SKM-1 treated with dmso at 0.1 percent for 144 hours (cell line): Measurements from ENCODE around the gene CHID1.
A peak's percentile ranks its signal among the peaks of the same experiment; 100 is the strongest.

Experiments used
- DNase-seq: peaks from one replicate; lab custom pipeline; 2025; ENCODE audit not compliant: unreplicated experiment; lab: John Stamatoyannopoulos, UW

CHID1 gene

DNA sequence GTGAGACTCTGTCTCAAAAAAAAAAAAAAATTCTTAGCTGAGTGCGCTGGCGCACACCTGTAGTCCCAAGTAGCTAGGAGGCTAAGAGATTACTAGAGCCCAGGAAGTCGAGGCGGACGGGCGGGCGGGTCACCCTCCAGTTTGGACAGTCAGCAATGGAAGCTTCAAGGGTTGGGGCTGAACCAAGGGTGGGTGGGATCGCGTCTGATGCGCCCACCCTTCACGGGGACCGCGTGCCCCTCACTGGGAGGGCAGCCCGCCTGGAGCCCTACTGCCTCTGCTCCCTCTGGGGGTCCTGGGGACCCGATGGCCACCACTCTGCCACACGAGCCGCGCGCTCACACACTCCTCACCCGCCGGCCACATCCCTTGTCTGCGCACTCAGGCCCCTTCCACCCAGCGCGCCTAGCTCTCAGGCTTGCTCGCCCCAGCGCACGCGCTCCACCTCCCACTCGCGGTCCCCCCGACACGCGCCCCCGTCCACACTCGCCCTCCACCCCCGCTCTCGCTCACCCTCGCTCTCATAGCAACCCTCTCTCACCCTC is 494 bp downstream of the CHID1 start:
- peak; percentile 80 for DNase-seq

DNA sequence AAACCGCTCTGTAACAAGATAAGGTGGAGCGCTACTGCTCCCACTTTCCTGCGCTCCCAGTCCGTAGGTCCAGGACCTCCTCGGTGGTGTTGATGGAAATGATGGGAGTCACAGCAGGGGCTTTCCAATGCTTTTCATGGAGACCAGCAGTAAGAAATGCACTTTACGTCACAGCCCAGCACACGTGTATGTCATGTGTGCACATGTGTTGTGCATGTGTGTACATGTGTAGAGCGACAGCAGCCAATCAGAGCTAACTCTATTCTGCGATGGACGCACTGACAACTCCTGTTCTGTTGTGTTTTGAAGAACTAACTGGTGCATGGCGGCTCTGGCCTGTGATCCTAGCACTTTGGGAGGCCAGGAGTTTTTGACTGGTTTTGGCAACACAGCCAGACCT is 1.2 kb downstream of the CHID1 start:
- DNase-seq = no peak

DNA sequence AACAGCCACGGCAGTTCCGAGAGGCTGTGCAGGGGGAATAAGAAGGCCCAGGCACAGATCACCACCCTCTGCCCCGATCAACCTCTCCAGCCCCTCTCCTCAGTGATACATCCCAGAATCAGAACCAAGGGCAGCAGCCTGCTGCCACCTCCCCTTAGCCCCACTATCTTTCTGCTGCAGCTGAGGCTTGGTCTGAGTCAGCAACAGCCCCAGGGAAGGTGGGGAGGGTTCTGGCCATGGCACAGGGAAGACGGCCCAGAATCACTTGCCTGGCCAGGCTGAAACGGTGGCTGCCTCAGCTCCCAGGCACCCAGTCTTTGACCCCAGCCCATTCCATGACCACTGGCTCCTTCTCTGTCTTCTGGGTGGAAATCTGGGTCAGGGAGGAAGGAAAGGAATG is 2.3 kb downstream of the CHID1 start:
- no peak for DNase-seq

DNA sequence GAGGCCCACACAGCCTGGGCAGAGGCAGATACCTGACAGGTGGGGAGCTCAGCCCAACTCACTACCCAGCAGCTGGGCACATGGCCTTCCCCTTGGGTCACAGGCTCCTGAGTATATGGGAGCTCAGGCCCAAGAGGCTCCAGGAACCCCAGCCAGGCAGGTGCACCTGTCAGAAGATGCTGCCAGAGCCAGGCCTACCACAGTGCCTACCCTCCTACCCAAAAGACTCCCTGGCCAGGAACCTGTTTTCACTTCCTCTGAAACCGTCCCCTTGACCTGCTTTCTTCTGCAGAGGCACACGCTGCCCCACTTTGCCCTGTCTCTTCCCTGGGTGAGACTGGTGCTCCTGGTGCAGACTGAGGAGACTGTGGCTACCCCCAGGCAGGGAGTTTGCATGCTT is 2.9 kb downstream of the CHID1 start:
- DNase-seq = no peak

DNA sequence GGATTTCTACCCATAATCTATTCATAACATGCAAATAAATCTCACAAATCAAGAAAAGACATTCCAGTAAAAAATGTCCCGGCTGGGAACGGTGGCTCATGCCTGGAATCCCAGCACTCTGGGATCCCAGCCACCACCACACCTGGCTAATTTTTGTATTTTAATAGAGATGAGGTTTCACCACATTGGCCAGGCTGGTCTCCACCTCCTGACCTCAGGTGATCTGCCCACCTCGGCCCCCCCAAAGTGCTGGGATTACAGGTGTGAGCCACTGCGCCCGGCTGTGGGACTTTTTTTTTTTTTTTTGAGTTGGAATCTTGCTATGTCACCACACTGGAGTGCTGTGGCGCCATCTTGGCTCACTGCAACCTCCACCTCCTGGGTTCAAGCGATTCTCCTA is 4.7 kb downstream of the CHID1 start:
- DNase-seq = no peak

DNA sequence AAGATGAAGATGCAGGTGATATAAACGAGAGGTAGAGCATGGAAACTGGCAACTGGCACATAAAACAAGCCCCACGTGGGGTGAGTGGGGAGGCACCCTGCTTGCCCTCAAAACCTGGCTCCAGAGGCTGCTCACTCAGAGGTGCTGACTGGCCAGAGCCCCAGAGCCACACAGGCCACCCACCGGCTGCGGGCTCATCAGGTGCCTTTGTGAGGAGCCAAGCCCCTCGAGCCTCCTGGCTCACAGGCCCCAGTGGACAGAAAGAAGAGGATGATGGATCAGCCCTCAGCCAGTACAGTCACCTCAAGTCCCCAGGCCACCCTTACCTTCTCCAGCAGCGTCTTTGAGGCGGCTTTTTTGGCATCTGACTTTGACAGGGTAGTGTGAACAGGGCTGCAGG is 6.2 kb downstream of the CHID1 start:
- no peak for DNase-seq

DNA sequence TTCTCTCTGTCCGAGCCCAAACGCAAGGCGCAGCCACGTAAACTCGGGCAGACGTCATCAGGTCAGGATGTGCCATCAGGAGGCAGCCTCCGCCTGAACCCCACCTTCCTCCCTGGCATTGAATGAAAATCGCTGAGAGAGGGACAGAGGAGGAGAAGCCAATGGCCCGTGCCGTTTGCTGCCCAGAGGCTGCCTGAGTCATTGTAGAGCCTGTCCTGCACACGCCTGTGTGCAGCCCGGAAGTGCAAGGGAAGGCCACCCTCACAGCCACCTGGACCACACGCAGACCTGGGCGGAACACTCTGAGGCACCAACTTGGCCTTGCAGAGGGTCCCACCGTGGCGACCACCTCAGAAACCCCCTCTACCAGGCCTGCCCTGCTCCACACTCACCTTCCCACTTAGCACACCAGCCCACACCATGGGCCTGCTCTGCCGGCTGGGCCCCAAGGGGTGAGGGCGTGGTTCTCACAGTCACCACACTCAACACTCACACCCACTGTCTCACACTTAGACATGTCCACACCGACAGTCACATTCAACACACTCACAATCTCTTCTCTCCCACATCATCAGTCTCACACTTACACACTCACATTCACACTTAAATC is 9.1 kb downstream of the CHID1 start:
- no peak for DNase-seq

DNA sequence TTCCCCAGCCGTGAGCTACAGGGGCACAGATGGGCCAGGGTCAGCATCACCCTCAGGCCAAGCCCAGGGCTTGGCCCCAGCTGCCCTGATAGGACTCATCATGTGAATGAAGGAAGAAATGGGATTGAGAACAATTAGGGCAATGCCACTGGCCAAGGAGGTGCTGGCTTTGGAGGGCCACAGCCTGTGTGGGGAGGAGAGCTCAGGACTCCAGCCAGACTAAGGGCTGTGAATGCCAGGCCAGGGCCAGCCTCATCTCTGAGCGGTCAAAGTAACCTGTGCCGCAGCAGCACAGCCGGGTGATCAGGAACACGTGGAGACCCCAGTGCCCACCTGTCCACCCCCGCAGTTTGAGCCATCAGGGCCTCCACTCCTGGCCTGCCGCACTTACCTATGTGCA is 10.1 kb downstream of the CHID1 start:
- DNase-seq = no peak

DNA sequence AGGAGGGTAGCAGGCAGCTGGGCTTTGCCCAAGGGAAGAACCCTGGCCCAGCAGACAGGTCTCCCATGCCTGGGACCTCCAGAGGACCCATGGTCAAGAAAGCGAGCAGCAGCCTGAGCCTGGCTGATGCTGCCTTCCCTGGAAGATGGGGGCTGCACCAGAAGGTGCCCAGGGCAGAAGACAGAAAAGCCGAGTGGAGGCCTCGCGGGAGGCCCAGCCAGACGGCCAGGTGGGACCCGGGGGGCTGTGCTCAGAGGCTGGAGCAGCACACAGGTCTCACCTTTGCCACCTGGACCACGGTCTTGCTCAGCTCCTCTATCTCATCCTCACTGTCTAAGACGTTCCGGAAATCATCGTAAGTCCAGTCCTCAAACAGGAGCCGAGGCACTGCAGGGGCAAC is 10.9 kb downstream of the CHID1 start:
- DNase-seq = no peak

DNA sequence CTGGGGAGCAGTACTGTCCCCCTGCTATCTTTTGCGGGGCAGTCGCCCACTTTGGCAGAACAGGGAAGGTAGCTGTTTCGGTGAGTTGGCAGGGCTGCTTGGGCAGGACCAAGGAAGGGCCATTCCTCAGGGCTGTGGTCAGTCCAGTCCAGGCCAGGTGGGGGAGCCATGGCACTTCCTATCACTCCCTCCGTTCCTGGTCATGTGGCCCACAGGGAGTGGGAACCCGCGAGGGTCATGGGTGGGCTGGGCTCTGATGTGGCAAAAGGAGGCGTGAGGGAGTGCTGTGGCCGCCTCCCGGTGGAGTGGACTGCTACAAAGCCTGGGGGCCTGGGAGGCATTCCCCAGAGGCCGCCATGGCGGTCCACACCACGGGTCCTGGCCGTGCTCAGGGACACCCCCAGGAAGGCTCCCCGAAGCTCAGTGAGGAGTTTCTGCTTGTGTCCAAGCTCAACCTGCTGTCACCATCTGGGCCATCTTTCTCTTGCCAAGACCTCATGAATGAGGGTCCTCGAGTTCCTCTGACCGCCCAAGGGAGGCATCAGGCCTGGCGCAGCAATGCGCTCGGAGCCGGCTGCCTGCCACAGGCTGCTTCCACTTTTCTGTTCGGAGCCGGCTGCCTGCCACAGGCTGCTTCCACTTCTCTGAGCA is 11.9 kb downstream of the CHID1 start:
- no peak for DNase-seq

DNA sequence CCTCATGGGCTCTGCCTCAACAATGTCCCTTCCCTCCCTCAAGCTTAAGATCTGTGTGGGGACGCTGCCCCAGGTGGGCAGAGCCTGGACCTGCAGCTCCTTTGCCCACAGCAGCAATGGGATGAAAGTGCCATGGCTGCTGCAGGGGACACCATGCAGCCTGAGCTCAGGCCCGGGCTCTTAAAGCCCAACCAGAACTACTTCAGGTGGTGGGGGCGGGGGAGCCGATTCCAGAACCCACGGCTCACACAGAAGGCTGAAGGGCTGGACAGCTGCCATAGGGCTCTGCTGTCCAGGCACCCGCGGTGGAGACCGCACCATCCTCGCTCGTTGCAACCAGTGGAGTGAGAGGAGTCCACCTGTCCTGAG is 12.5 kb downstream of the CHID1 start:
- peak; percentile 3 for DNase-seq

DNA sequence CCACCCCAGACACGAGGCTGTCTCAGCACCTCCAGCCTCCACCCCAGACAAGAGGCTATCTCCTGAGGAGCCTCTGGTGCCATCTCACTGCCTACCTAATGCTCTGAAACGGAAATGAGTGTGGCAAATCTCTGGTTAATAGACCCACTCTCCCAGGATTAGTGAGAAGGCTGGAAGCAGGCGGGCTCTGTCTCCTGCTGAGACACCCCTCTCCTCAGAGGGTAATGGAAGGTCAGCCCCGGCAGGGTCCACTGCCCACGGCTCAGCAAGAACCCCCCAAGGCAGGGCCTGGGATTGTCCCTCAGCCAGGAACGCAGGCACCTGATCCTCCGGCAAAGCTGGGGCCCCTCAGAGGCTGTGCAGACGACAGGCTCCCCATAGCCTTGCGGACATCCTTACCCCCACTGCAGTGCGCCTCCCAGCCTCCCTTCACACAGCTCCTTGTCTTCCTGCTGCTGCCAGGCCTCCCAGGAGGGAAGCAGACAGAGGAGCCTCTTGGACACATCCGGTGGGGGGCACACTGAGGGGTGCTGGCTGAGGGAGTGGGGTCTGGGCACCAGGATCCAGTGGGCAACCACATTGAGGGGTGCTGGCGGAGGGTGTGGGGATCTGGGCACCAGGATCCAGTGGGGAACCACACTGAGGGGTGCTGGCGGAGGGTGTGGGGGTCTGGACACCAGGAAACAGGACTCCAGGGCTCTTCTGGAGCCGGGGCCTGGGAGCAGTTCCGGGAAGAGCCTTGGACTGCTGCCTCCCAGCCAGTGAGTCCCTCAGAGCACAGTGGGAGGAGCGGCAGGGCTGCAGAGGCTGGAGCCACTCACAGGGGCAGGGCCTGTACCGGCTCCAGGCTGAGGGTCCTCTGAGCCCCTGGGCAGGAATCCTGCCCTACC is 13.1 kb downstream of the CHID1 start:
- no peak for DNase-seq

DNA sequence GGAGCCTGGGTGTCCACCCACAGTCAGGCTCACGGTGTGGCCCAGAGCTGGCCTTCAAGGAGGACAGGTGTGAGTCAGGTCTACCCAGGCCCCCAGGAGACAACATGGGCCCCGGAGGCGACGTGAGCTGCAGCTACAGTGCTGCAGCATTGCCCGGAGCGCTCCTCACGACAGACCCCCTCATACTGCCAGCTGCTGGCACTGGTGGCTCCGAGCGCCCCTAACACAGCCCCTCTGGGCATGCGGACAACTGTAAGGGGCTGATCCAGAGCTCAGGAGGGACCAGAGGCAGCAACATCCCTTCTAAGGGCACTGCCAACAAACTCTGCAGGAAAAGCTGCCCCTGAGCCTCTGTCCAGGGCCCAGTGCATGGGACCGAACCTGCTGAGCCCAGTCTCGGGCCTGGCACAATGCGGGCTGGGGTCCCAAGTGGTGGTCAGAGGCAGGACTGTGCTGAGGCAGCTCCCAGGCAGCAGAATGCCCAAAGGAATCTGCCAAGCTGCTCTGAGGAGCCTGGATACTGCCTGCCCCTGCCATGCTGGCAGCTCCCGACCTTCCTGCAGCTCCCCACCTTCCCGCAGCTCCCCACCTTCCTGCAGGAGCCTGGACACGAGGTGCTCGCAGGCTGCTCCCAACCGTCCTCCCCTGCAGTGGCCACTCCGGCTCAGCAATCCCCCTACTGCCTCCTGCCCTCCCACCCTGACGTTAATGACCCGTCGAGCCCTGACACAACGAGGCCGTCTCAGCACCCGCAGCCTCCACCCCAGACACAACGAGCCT is 15.1 kb downstream of the CHID1 start:
- DNase-seq = no peak

DNA sequence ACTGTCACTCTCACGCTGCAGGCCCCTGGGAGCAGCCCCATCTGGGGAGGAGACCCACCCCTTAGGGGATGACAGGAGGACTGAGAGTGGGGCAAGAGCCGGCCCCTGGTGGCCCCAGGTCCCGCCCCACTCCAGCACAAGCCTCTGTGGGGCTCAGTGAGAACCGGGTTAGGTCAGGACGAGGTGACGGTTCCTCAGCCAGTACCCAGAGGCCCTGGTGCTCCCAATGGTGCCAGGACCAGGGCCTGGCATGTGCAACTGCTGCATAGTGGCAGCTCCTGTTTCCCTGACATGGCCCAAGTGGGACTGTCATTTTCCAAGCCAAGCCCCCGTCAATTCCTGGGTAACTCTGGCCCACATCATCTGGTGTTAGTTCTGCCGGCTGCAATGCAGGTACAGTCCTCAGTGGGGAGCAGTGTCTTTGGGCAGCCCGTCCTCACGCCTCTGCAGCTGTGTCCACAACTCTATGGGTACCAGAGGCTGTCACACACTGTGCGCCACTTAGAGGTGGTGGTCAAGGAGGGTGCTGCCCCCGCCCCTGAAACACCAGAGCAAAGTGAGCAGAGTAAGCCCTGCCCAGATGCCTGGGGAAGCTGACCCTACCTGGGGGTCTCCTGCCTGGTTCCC is 15.9 kb downstream of the CHID1 start:
- DNase-seq = no peak

DNA sequence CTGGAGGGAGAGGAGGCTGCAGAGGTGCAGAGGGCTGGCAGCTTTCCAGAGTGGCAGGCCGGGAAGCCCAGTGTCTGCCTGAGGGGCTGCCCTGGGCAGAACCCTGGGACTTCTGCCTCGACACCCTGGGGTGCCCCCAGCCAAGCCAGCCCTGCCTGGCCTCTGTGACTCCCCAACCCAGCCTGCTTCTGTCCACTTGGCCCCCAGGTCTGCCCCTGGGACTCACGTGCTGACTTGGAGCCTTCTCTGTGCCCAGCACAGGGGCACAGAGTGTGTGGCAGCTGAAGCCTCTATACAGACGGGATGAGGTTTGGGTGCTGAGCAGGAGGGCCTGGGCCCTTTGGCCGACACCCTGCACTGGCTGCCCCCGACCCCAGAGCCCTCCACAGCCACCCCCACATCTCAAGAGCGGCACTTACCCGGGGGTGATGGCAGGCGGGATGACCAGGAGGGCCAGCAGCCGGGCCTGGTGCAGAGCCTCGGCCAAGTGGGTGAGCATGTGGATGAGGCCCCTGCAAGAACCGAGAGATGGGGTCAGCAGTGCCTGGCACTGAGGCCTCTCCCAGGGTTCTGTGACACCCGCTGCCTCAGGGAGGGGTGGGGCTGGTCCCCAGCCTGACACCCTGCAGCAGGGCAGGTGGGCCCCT is 17.5 kb downstream of the CHID1 start:
- no peak for DNase-seq

DNA sequence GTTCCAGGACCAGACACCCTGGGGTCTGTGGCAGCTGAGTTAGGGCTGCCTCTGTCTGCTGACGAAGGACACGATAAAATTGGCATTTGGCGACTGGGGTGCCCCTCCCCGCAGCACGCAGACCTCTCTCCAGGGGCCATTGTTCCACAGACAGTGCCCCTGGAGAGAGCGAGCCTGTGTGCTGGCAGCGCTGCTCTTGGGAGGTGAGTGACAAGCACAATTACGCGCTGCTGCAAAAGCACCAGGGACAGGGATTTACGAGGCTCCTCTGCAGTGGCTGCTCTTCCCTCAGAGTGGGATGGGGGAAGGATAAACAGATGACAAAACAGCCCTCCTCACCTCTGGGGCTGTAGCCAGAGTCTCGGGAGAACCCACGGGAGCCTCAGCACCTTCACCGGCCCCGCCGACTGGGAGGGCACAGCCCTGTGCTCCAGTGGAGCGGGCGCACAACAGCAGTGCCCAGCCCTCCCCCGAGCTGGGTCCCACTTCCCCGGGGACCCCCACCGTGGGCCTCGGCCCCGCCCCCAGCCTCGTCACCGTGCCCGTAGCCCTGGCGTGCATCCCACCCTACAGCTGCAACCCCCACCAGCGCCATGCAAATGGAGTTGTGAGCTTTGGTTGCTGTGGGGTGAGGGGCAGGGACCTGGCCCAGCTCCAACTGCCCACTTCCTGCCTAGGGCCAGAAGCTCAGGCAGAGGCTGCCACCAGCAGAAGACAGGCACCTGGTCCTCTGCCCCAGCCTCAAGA is 19.6 kb downstream of the CHID1 start:
- no peak for DNase-seq

DNA sequence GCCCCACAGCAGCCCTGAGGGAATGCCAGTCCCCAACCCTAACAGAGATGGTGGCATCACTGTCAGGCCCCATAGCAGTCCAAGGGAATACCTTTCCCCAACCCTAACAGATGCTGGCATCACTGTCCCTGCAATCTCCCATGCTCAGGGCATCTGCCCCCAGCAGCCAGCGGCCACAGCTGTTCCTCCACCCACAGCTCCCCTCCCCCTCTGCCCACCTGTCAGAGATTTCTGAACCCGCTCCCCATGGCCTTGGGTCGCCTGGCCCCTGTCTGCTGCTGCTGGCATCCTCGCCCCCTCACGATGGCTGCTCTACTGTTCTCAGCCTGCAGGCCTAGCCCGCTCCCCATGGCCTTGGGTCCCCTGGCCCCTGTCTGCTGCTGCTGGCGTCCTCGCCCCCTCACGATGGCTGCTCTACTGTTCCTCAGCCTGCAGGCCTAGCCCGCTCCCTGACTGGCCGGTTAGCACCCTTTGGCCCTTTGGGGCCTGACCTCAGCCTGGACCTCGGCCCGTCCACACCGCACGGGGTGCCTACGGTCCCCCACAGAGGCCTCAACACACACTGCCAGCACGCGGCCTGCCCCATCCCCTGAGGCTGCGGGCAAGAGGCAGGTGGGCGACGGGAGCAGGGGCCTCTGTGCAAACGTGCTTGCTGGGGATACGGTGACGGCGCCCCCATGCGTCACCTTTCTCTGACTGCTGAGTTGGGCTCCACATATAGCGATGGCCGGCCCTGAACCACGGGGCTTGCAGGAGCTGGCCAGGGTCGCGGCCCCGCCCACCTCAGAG is 20.7 kb downstream of the CHID1 start:
- DNase-seq = no peak

DNA sequence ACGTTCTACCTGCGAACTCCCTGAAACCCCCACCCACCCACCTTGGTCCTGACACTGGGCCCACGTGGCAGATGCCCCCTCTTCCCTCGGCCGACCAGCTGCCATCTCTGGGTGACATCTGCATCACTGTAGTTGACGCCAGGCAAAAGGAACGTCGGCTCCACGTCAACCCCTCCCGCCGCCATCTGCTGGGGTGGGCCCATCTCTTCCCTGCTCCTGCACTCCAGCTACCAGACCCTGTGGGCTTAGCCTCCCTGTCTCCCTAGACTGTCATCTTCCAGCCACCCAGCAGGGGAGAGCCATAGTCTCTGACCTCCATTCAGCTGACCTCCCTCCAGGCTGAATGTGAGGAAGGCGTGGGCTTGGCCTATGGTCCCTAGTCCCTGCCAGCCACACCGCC is 21.4 kb downstream of the CHID1 start:
- DNase-seq = no peak
